GM23338 (cell line): ENCODE results near the gene PCDHB5.
A peak's percentile ranks its signal among the peaks of the same experiment; 100 is the strongest.

Source experiments
- CREB1 ChIP-seq: fragments of 250-450 bp; sonication (Bioruptor Pico); IDR thresholded peaks from 2 replicates; pipeline ENCODE4 v1.5.0; 2020; ENCODE audit warnings: low read depth, mild to moderate bottlenecking, moderate library complexity
- CTCF ChIP-seq, 2 experiments: fragments of 200-600 bp in 1 of 2; sonication (generic) in 1 of 2; conservative IDR thresholded peaks; 2 replicates each; pipeline versions ENCODE4 v1.5.1 to v1.6.1; 2016 to 2017; ENCODE audit warnings: antibody characterized with exemption in 2 of 2, low read depth in 2 of 2, mild to moderate bottlenecking in 2 of 2, moderate library complexity in 1 of 2
- ETS1 ChIP-seq: IDR thresholded peaks from 2 replicates; pipeline ENCODE4 v1.6.1; 2016; ENCODE audit warnings: antibody characterized with exemption
- EZH2 ChIP-seq: fragments of 200-600 bp; sonication (generic); IDR thresholded peaks from one replicate; pipeline ENCODE4 v1.8.0; 2017; ENCODE audit warnings: antibody characterized with exemption, mild to moderate bottlenecking, low read depth; ENCODE audit not compliant: unreplicated experiment
- EZH2phosphoT487 ChIP-seq: fragments of 200-600 bp; sonication (generic); IDR thresholded peaks from one replicate; pipeline ENCODE4 v1.8.1; 2018; ENCODE audit warnings: antibody characterized with exemption; ENCODE audit not compliant: unreplicated experiment
- JUNB ChIP-seq: IDR thresholded peaks from one replicate; pipeline ENCODE4 v1.6.1; 2016; ENCODE audit warnings: antibody characterized with exemption; ENCODE audit not compliant: unreplicated experiment
- POLR2AphosphoS5 ChIP-seq: IDR thresholded peaks from 2 replicates; pipeline ENCODE4 v1.6.1; 2016; ENCODE audit warnings: antibody characterized with exemption, low read depth
- REST ChIP-seq: IDR thresholded peaks from one replicate; pipeline ENCODE4 v1.6.1; 2018; ENCODE audit warnings: antibody characterized with exemption; ENCODE audit not compliant: unreplicated experiment
- STAT1 ChIP-seq: IDR thresholded peaks from one replicate; pipeline ENCODE4 v1.6.1; 2016; ENCODE audit warnings: antibody characterized with exemption; ENCODE audit not compliant: unreplicated experiment
- ZNF114 ChIP-seq: fragments of 250-450 bp; sonication (Bioruptor Pico); IDR thresholded peaks from 2 replicates; pipeline ENCODE4 v1.5.0; 2020; ENCODE audit warnings: mild to moderate bottlenecking, moderate library complexity

- TF ChIP-seq CTCF (conservative IDR thresholded peaks at IDR 0.05; ENCODE audit: low read depth in 2 of 2) = peak; percentile 83 to 85
- TF ChIP-seq EZH2 = no peak
- TF ChIP-seq JUNB = no peak
- TF ChIP-seq POLR2AphosphoS5 = no peak
- TF ChIP-seq REST = no peak
- no peak for TF ChIP-seq EZH2phosphoT487
- no peak for TF ChIP-seq STAT1
- TF ChIP-seq ZNF114 (CRISPR knock-in tag) = no peak
- no peak for TF ChIP-seq ETS1
- TF ChIP-seq CREB1 = peak; percentile 69
These were observed 47.2 kb downstream of the PCDHB5 start, which contains the start of gene PCDHB16 for GRCh38 chr5:141182248-141182647.
